ENCODE results near the gene RNASE9.

DNA sequence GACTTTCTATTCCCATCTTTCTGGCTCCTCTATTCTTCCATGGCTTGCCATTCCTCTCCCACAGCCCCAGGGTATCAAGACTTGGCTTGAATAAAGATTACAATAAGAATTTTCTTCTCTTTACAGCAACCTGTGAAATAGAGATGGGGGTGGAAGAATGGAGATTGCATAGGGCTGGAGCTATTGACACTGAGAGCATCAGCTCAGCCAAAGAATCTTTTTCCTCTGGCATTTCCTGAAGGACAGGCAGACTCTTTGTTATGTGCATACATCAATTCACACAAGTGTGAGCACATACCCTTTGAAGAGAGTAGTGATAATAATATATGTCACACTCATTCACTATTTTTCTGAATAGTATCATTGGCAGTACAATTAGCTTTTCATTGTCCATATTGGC, 22.3 kb upstream of the RNASE9 start:
- TF ChIP-seq, protein P1, sequence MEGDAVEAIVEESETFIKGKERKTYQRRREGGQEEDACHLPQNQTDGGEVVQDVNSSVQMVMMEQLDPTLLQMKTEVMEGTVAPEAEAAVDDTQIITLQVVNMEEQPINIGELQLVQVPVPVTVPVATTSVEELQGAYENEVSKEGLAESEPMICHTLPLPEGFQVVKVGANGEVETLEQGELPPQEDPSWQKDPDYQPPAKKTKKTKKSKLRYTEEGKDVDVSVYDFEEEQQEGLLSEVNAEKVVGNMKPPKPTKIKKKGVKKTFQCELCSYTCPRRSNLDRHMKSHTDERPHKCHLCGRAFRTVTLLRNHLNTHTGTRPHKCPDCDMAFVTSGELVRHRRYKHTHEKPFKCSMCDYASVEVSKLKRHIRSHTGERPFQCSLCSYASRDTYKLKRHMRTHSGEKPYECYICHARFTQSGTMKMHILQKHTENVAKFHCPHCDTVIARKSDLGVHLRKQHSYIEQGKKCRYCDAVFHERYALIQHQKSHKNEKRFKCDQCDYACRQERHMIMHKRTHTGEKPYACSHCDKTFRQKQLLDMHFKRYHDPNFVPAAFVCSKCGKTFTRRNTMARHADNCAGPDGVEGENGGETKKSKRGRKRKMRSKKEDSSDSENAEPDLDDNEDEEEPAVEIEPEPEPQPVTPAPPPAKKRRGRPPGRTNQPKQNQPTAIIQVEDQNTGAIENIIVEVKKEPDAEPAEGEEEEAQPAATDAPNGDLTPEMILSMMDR (IDR thresholded peaks at IDR 0.05): no peak
- no peak for TF ChIP-seq POLR2A (IDR thresholded peaks at IDR 0.05)
- TF ChIP-seq POLR2AphosphoS5 (IDR thresholded peaks at IDR 0.05): no peak
- TF ChIP-seq EP300 (IDR thresholded peaks at IDR 0.05): no peak
